WTC11 (cell line): ENCODE results near the gene KCNMA1. TPM values are rescaled to one million over a fixed set of nuclear protein-coding genes. Genes with fewer than 3 reads are reported as not detected.

Experiments
- ATAC-seq: fragments of 200-7000 bp; cut with Tn5 transposase; 2 replicates; pipeline ENCODE4 v1.10.0; 2021; ENCODE audit warnings: mild to moderate bottlenecking, moderate library complexity
- CTCF ChIA-PET: fragments of 300-600 bp; sonication (Branson Sonifier 250); formaldehyde crosslinking; loops from one replicate; lab custom pipeline; 2021; ENCODE audit warnings: antibody characterized with exemption; lab: Charles Lee
- POLR2A ChIA-PET: fragments of 350-600 bp; sonication (Branson Sonifier 250); formaldehyde crosslinking; loops from one replicate; lab custom pipeline; 2021; ENCODE audit warnings: antibody characterized with exemption; lab: Charles Lee
- DNase-seq: peaks from one replicate; pipeline ENCODE4 v3.0.0; 2021; ENCODE audit warnings: low spot score
- H3K27ac Mint-ChIP-seq: 2 replicates; pipeline ENCODE4 v1.8.0; 2021; ENCODE audit warnings: mixed read lengths
- H3K27me3 Mint-ChIP-seq: 2 replicates; pipeline ENCODE4 v1.8.0; 2021; ENCODE audit warnings: low read depth, mild to moderate bottlenecking, moderate library complexity, mixed read lengths
- H3K36me3 Mint-ChIP-seq: 2 replicates; pipeline ENCODE4 v1.8.0; 2021; ENCODE audit warnings: mixed read lengths
- H3K4me1 Mint-ChIP-seq: 2 replicates; pipeline ENCODE4 v1.8.0; 2022; ENCODE audit warnings: mixed read lengths
- H3K4me3 Mint-ChIP-seq: 2 replicates; pipeline ENCODE4 v1.8.0; 2021; ENCODE audit warnings: mild to moderate bottlenecking, moderate library complexity, mixed read lengths
- H3K9me3 Mint-ChIP-seq: 2 replicates; pipeline ENCODE4 v1.8.0; 2021; ENCODE audit warnings: mixed read lengths
- CBFB ChIP-seq: sonication (generic); formaldehyde crosslinking; IDR thresholded peaks from 2 replicates; pipeline ENCODE4 v1.8.1; 2022; ENCODE audit warnings: mild to moderate bottlenecking, low read depth, missing genetic modification reagents
- CREM ChIP-seq: sonication (generic); formaldehyde crosslinking; IDR thresholded peaks from 2 replicates; pipeline ENCODE4 v1.8.1; 2022; ENCODE audit warnings: mild to moderate bottlenecking, missing genetic modification reagents, moderate library complexity
- ELF4 ChIP-seq: sonication (generic); formaldehyde crosslinking; IDR thresholded peaks from 2 replicates; pipeline ENCODE4 v1.8.1; 2022; ENCODE audit warnings: low read depth, mild to moderate bottlenecking, moderate library complexity, missing genetic modification reagents
- FOXK1 ChIP-seq: sonication (generic); formaldehyde crosslinking; IDR thresholded peaks from 2 replicates; pipeline ENCODE4 v1.8.0; 2022; ENCODE audit warnings: mild to moderate bottlenecking, moderate library complexity, missing genetic modification reagents
- FOXP4 ChIP-seq: sonication (generic); formaldehyde crosslinking; IDR thresholded peaks from 2 replicates; pipeline ENCODE4 v1.8.0; 2022; ENCODE audit warnings: mild to moderate bottlenecking, missing genetic modification reagents
- JUN ChIP-seq: sonication (generic); formaldehyde crosslinking; IDR thresholded peaks from 2 replicates; pipeline ENCODE4 v1.8.0; 2023; ENCODE audit warnings: mild to moderate bottlenecking, missing genetic modification reagents
- MLX ChIP-seq: sonication (generic); formaldehyde crosslinking; IDR thresholded peaks from 2 replicates; pipeline ENCODE4 v1.8.1; 2023; ENCODE audit warnings: mild to moderate bottlenecking, missing genetic modification reagents, moderate library complexity
- NR3C1 ChIP-seq: sonication (generic); formaldehyde crosslinking; conservative IDR thresholded peaks from 2 replicates; pipeline ENCODE4 v1.8.1; 2023; ENCODE audit warnings: low read depth, mild to moderate bottlenecking, missing genetic modification reagents
- OVOL2 ChIP-seq: fragments of 250-450 bp; sonication (Bioruptor Pico); IDR thresholded peaks from 2 replicates; pipeline ENCODE4 v1.9.0; 2021; ENCODE audit warnings: mild to moderate bottlenecking, borderline replicate concordance
- SMAD4 ChIP-seq: sonication (generic); formaldehyde crosslinking; IDR thresholded peaks from 2 replicates; pipeline ENCODE4 v1.8.0; 2022; ENCODE audit warnings: mild to moderate bottlenecking, missing genetic modification reagents
- SOX15 ChIP-seq: fragments of 250-450 bp; sonication (Bioruptor Pico); IDR thresholded peaks from 2 replicates; pipeline ENCODE4 v1.9.0; 2021; ENCODE audit warnings: mild to moderate bottlenecking
- TCF7 ChIP-seq: sonication (generic); formaldehyde crosslinking; IDR thresholded peaks from 2 replicates; pipeline ENCODE4 v1.8.0; 2022; ENCODE audit warnings: mild to moderate bottlenecking, low read depth, missing genetic modification reagents, moderate library complexity
- USF2 ChIP-seq: sonication (generic); formaldehyde crosslinking; IDR thresholded peaks from 2 replicates; pipeline ENCODE4 v1.8.1; 2023; ENCODE audit warnings: mild to moderate bottlenecking, missing genetic modification reagents, moderate library complexity
- ZBTB21 ChIP-seq: sonication (generic); formaldehyde crosslinking; IDR thresholded peaks from 2 replicates; pipeline ENCODE4 v1.8.1; 2023; ENCODE audit warnings: mild to moderate bottlenecking, missing genetic modification reagents, borderline replicate concordance
- ZNF396 ChIP-seq: fragments of 250-450 bp; sonication (Bioruptor Pico); IDR thresholded peaks from 2 replicates; pipeline ENCODE4 v1.8.0; 2021; ENCODE audit warnings: mild to moderate bottlenecking, moderate library complexity, borderline replicate concordance
- ZNF416 ChIP-seq: fragments of 250-450 bp; sonication (Bioruptor Pico); IDR thresholded peaks from 2 replicates; pipeline ENCODE4 v1.9.0; 2021; ENCODE audit warnings: mild to moderate bottlenecking, inconsistent platforms
- ZNF423 ChIP-seq: fragments of 250-450 bp; sonication (Bioruptor Pico); IDR thresholded peaks from 2 replicates; pipeline ENCODE4 v2.1.2; 2022; ENCODE audit warnings: mild to moderate bottlenecking, moderate library complexity
- ZNF671 ChIP-seq: fragments of 250-450 bp; sonication (Bioruptor Pico); IDR thresholded peaks from 2 replicates; pipeline ENCODE4 v1.8.0; 2021; ENCODE audit warnings: mild to moderate bottlenecking
- total RNA-seq: library from RNA; stranded (reverse); gene quantifications from 3 replicates; pipeline ENCODE4 v1.2.3, GENCODE V29; 2021
- TF ChIP-seq, protein P1 (sequence below): fragments of 250-450 bp; sonication (Bioruptor Pico); conservative IDR thresholded peaks from 2 replicates; pipeline ENCODE4 v1.9.0; 2021; ENCODE audit warnings: mild to moderate bottlenecking
- TF ChIP-seq, protein P2 (sequence below): fragments of 200-600 bp; IDR thresholded peaks from 2 replicates; pipeline ENCODE4 v1.8.0; 2022; ENCODE audit warnings: antibody characterized with exemption

KCNMA1 gene
- total RNA-seq, 1 experiment from 2014 or later, result 7.3 TPM

DNA sequence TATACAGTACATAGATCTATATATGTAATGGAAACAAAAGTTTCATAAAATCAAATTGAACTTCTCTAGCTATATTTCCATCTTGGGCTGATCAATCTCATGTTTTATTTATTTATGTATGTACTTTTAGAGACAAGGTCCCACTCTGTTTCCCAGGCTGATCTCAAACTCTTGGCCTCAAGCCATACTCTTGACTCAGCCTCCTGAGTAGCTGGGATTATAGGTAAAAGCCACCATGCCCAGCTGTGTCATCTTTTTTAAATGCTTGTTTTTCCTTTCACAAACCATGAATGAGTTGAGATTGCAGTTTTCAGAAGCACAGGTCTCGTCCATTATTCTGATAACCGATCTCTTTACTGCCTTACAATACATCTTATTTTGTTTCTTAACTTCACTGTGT, 400.9 kb downstream of the KCNMA1 start:
- 0 out of 2 replicates have a peak, but pooled peaks cover 3% of the 10 kb centered on the region for H3K36me3 Mint-ChIP-seq
- DNase-seq, result no peak

GRCh38 chr10:77236029-77236428, 401.6 kb downstream of the KCNMA1 start:
- H3K4me3 Mint-ChIP-seq, result no peak overlapping the region
- H3K27ac Mint-ChIP-seq, result no peak overlapping the region
- no peaks in the 10 kb centered on the region; the same call in 1 of the 2 replicates for H3K27me3 Mint-ChIP-seq
- no peaks in the 10 kb centered on the region; the same call in 1 of the 2 replicates for H3K4me1 Mint-ChIP-seq
- ATAC-seq, result no peak
- DNase-seq, result no peak
- TF ChIP-seq JUN (CRISPR knock-in tag) (no peak), ZNF396 (CRISPR knock-in tag) (no peak), TCF7 (CRISPR knock-in tag) (no peak), USF2 (CRISPR knock-in tag) (no peak)
- POLR2A ChIA-PET, result no interaction called here
- peaks cover 35% of the 10 kb centered on the region for H3K9me3 Mint-ChIP-seq
- CTCF ChIA-PET, result no interaction called here
- H3K36me3 Mint-ChIP-seq, result 0 out of 2 replicates have a peak, but pooled peaks cover 3% of the 10 kb centered on the region

More for the DNA sequence above, 400.9 kb downstream of the KCNMA1 start:
- peaks cover 35% of the 10 kb centered on the region for H3K9me3 Mint-ChIP-seq
- TF ChIP-seq ZBTB21 (CRISPR knock-in tag) (no peak), ZNF416 (no peak), MLX (no peak), ELF4 (no peak), TCF7 (CRISPR knock-in tag) (no peak), SOX15 (CRISPR knock-in tag) (no peak), OVOL2 (no peak)
- TF ChIP-seq, protein P1, sequence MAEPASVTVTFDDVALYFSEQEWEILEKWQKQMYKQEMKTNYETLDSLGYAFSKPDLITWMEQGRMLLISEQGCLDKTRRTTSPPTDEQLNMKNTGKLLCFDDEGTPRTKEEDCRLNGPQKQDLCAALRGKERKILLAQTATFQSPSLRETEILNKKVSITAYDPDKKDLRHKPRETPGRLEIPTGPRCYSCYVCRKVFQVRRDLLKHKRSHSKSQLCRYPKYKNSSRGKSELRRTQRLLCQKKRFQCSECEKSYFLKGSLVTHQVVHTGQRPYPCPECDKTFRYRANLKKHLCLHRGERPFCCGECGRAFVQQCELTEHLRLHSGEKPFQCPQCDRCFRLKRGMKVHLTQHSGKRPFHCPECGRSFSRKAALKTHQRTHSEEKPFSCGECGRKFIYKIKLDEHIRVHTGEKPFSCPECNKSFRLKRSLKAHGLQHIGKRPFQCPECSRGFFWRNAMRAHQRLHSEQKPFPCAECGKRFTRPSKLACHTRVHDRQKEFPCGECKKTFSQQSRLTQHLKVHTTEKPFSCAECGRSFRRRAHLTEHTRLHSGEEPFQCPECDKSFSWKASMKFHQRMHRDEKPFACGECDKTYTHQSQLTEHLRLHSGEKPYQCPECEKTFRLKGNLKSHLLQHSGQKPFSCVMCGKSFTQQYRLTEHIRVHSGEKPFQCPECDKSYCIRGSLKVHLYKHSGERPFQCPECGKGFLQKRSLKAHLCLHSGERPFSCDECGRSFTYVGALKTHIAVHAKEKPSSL (CRISPR knock-in tag), result no peak
- ChIA-PET POLR2A (no interaction called here), CTCF (no interaction called here)
- no peak for ATAC-seq
- H3K27me3 Mint-ChIP-seq, result no peaks in the 10 kb centered on the region; the same call in 1 of the 2 replicates
- H3K27ac Mint-ChIP-seq, result no peak overlapping the region
- no peak overlapping the region for H3K4me3 Mint-ChIP-seq
- no peaks in the 10 kb centered on the region; the same call in 1 of the 2 replicates for H3K4me1 Mint-ChIP-seq

DNA sequence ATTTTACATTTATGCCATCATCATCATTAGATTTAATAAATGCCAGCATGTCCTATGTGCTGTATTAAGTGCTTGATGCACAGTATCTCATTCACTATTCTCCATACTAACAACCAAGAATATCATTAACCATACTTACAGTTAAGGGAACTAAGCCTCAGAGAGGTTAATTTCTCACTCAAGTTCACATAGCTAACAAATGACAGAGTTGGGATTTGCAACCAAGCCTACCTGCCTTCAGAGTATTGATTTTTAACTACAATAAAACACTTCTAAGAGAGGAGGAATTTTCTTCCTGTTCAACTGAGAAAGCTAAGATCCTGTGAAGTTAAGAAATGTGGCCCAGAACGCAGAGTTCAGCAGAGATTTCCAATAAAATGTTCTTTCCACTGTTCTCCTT, 403.0 kb downstream of the KCNMA1 start:
- POLR2A ChIA-PET, result no interaction called here

GRCh38 chr10:77233466-77233865, 404.1 kb downstream of the KCNMA1 start:
- peaks cover 35% of the 10 kb centered on the region for H3K9me3 Mint-ChIP-seq
- POLR2A ChIA-PET, result no interaction called here
- TF ChIP-seq ZNF423 (CRISPR knock-in tag) (no peak), FOXK1 (CRISPR knock-in tag) (no peak), SMAD4 (CRISPR knock-in tag) (no peak), NR3C1 (CRISPR knock-in tag) (no peak), OVOL2 (no peak), FOXP4 (CRISPR knock-in tag) (no peak), CREM (CRISPR knock-in tag) (no peak), CBFB (no peak)
- TF ChIP-seq, protein P1 (CRISPR knock-in tag), result no peak
- TF ChIP-seq, protein P2, sequence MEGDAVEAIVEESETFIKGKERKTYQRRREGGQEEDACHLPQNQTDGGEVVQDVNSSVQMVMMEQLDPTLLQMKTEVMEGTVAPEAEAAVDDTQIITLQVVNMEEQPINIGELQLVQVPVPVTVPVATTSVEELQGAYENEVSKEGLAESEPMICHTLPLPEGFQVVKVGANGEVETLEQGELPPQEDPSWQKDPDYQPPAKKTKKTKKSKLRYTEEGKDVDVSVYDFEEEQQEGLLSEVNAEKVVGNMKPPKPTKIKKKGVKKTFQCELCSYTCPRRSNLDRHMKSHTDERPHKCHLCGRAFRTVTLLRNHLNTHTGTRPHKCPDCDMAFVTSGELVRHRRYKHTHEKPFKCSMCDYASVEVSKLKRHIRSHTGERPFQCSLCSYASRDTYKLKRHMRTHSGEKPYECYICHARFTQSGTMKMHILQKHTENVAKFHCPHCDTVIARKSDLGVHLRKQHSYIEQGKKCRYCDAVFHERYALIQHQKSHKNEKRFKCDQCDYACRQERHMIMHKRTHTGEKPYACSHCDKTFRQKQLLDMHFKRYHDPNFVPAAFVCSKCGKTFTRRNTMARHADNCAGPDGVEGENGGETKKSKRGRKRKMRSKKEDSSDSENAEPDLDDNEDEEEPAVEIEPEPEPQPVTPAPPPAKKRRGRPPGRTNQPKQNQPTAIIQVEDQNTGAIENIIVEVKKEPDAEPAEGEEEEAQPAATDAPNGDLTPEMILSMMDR, result no peak

More for the DNA sequence above, 403.0 kb downstream of the KCNMA1 start:
- ATAC-seq (no peak), DNase-seq (no peak)
- no peak for TF ChIP-seq ZNF671 (CRISPR knock-in tag)
- TF ChIP-seq OVOL2, result no peak
- 0 out of 2 replicates have a peak, but pooled peaks cover 3% of the 10 kb centered on the region for H3K36me3 Mint-ChIP-seq
- no peaks in the 10 kb centered on the region for H3K4me1 Mint-ChIP-seq
- CTCF ChIA-PET, result no interaction called here
- no peak overlapping the region for H3K4me3 Mint-ChIP-seq
- no peak overlapping the region for H3K27ac Mint-ChIP-seq
- H3K9me3 Mint-ChIP-seq, result peaks cover 35% of the 10 kb centered on the region
- no peaks in the 10 kb centered on the region; the same call in 1 of the 2 replicates for H3K27me3 Mint-ChIP-seq

More at GRCh38 chr10:77233466-77233865, 404.1 kb downstream of the KCNMA1 start:
- H3K4me1 Mint-ChIP-seq, result no peaks in the 10 kb centered on the region
- H3K27ac Mint-ChIP-seq, result no peak overlapping the region
- no peak for DNase-seq
- no peak overlapping the region for H3K4me3 Mint-ChIP-seq
- ATAC-seq, result no peak
- 0 out of 2 replicates have a peak, but pooled peaks cover 3% of the 10 kb centered on the region for H3K36me3 Mint-ChIP-seq
- CTCF ChIA-PET, result no interaction called here
- H3K27me3 Mint-ChIP-seq, result no peaks in the 10 kb centered on the region; the same call in 1 of the 2 replicates
